Gastroesophageal sphincter (tissue), 4 donors: ENCODE measurements around the gene PKDCC. TPM values are rescaled to one million over a fixed set of nuclear protein-coding genes. Genes with fewer than 3 reads are reported as not detected.

ENCODE experiments used
- ATAC-seq: fragments of 150-250 bp; one replicate; pipeline ENCODE4 v1.9.1; 2016; ENCODE audit warnings: mild to moderate bottlenecking, moderate library complexity
- H3K27ac ChIP-seq, 4 donors: fragments of 200-600 bp; sonication (generic) in 3 of 4; 1 replicate in 3 of 4; 2 replicates in 1 of 4; pipeline ENCODE4 v1.5.1; 2016 to 2019
- H3K27me3 ChIP-seq: fragments of 200-600 bp; sonication (generic); one replicate; pipeline ENCODE4 v1.5.1; 2019
- H3K36me3 ChIP-seq, 2 donors: fragments of 200-600 bp; sonication (generic); one replicate each; pipeline ENCODE4 v1.5.1; 2019; ENCODE audit warnings: control low read depth in 1 of 2
- H3K4me1 ChIP-seq, 3 donors: fragments of 200-600 bp; sonication (generic); 1 replicate in 2 of 3; 2 replicates in 1 of 3; pipeline ENCODE4 v1.5.1; 2016 to 2019; ENCODE audit warnings: control low read depth in 2 of 3
- H3K4me3 ChIP-seq, 2 donors: fragments of 200-600 bp; sonication (generic); one replicate each; pipeline ENCODE4 v1.5.1; 2019; ENCODE audit warnings: mild to moderate bottlenecking in 1 of 2, moderate library complexity in 1 of 2
- H3K9me3 ChIP-seq, 3 donors: fragments of 200-600 bp; sonication (generic); one replicate each; pipeline ENCODE4 v1.5.1; 2017 to 2019; ENCODE audit warnings: control low read depth in 2 of 3
- EP300 ChIP-seq: sonication (generic); formaldehyde crosslinking; IDR thresholded peaks from one replicate; pipeline ENCODE4 v1.6.1; 2017; ENCODE audit warnings: antibody characterized with exemption, mild to moderate bottlenecking
- POLR2A ChIP-seq, 2 donors: fragments of 450-650 bp; IDR thresholded peaks; one replicate each; pipeline ENCODE4 v1.6.1; 2017; ENCODE audit warnings: antibody characterized with exemption in 2 of 2, mild to moderate bottlenecking in 2 of 2, moderate library complexity in 1 of 2
- POLR2AphosphoS5 ChIP-seq: sonication (generic); formaldehyde crosslinking; IDR thresholded peaks from one replicate; pipeline ENCODE4 v1.6.1; 2017; ENCODE audit warnings: antibody characterized with exemption
- WGBS, 2 donors: methylation state at CpG; one replicate each; pipeline ENCODE4 v1.1.5; 2018; ENCODE audit warnings: low coverage in 1 of 2; 5-methylcytosine and 5-hydroxymethylcytosine counted together
- total RNA-seq, 4 donors: library from RNA; depleted of rRNA; stranded (reverse); fragments of >200 nt; gene quantifications; one replicate each; pipeline ENCODE4 v1.1.0, GENCODE V29; 2016
- TF ChIP-seq, protein P1 (sequence below), 4 experiments: fragments of 200-600 bp in 2 of 4; fragments of 450-650 bp in 2 of 4; sonication (generic) in 1 of 4; IDR thresholded peaks; one replicate each; pipeline ENCODE4 v1.5.1; 2017 to 2019; ENCODE audit warnings: antibody characterized with exemption in 4 of 4, mild to moderate bottlenecking in 2 of 4, moderate library complexity in 2 of 4

Gene PKDCC
- total RNA-seq, 4 donors from 2014 or later = 89.0 to 277 (median 194) TPM

DNA sequence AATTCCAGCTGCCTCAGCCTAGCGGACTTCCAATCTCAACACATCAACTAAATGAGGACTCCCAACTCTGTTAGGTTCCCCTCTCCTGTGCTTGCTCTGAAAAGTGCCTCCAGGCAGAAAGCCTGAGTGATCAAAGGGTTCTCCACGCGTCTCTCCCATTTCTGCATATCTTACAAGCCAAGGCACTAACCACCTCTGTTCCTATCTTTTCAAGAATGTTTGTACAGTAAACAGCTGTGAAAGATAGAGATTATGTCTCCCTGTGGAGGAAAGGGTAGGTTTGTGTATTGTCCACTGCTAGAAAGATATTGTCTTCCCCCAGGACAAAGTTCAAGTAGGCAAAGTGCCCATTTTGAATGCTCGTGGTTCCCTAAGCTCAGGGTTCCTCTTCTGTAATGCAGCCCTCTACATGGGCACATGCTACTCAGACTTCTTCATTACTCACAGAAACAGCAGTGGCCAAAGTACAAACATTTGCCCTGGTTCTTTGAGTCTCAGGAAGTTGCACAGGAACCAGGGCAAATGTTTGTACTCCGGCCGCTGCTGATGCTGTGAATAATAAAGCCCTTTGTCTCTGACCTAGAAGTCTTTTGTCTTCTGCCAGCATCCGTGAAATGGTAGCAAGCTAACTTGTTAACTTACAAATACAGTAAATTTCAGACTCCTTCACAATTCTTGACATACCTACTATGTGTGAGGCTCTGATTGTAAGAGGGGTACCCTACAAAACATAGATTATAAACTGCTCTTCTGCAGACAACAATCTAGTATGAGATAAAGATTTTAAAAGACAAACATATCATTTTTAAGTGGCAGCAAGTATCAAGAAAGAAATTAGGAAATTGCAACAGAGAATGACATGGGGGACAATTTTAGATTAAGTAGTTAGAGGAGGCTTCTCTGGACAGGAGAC is 44.5 kb downstream of the PKDCC start:
- TF ChIP-seq, protein P1, sequence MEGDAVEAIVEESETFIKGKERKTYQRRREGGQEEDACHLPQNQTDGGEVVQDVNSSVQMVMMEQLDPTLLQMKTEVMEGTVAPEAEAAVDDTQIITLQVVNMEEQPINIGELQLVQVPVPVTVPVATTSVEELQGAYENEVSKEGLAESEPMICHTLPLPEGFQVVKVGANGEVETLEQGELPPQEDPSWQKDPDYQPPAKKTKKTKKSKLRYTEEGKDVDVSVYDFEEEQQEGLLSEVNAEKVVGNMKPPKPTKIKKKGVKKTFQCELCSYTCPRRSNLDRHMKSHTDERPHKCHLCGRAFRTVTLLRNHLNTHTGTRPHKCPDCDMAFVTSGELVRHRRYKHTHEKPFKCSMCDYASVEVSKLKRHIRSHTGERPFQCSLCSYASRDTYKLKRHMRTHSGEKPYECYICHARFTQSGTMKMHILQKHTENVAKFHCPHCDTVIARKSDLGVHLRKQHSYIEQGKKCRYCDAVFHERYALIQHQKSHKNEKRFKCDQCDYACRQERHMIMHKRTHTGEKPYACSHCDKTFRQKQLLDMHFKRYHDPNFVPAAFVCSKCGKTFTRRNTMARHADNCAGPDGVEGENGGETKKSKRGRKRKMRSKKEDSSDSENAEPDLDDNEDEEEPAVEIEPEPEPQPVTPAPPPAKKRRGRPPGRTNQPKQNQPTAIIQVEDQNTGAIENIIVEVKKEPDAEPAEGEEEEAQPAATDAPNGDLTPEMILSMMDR (IDR thresholded peaks at IDR 0.05) = no peak
- TF ChIP-seq POLR2AphosphoS5 (no peak), POLR2A (IDR thresholded peaks at IDR 0.05) (no peak), EP300 (no peak)
- 44 to 73% methylated on average over 5 to 7 of the region's 7 CpGs for WGBS, 2 donors
- H3K27ac ChIP-seq = no peak overlapping the region

DNA sequence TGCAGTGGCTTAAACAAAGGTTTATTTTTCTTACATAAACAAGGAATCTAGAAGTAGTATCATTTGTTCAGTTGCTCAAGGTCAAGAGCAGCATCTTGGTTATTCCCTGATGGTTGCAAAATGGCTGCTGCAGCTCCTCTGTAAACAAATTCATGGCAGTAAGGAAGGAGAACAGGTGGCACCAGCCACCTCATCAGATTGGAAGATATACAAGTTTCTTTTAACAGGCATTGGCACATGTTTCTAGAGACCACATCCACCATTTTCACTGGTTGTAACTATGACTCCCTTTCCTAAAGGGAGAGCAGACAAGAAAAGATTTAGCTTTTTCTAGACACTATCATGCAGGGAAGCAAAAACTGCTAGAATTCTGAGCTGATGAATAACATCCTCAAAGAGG is 46.3 kb downstream of the PKDCC start:
- Histone ChIP-seq H3K9me3 (no peaks in the 10 kb centered on the region), H3K27me3 (no peaks in the 10 kb centered on the region), H3K27ac (no peak overlapping the region), H3K36me3 (no peaks in the 10 kb centered on the region), H3K4me1 (peaks cover 0 to 17% (median 1%) of the 10 kb centered on the region in 3 donors), H3K4me3 (no peak overlapping the region)
- ATAC-seq = no peak
- TF ChIP-seq, protein P1 (IDR thresholded peaks at IDR 0.05) = no peak
- no peak for TF ChIP-seq EP300
- TF ChIP-seq POLR2AphosphoS5 = no peak
- TF ChIP-seq POLR2A (IDR thresholded peaks at IDR 0.05) = no peak

More for the DNA sequence above, 44.5 kb downstream of the PKDCC start:
- Histone ChIP-seq H3K36me3 (no peaks in the 10 kb centered on the region), H3K9me3 (no peaks in the 10 kb centered on the region), H3K4me3 (no peak overlapping the region), H3K4me1 (no peaks in the 10 kb centered on the region), H3K27me3 (no peaks in the 10 kb centered on the region)
- ATAC-seq = no peak

DNA sequence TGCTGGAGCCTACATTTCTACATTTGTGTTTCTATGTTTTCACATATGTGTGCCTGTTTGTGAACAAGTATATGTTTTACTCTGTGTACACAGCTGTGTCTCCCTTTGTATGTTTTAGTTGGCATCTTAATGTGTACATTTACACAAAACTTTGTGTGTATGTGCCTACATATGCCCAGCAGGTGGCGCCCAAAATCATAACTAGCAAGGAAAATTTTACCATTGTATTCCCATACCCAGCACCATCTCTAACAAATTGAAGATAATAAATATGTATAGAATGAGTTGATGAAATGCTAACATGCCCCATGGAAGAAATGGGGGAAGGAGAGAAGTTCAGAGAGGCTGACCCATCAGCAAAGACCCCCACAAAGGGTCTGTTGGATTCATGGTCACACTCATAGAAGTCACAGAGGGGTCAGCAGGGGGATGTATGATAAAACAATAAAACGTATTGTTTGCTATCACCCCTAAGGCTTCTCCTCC is 48.1 kb downstream of the PKDCC start:
- WGBS, 2 donors = 25% methylated on average over 2 of the region's 2 CpGs

DNA sequence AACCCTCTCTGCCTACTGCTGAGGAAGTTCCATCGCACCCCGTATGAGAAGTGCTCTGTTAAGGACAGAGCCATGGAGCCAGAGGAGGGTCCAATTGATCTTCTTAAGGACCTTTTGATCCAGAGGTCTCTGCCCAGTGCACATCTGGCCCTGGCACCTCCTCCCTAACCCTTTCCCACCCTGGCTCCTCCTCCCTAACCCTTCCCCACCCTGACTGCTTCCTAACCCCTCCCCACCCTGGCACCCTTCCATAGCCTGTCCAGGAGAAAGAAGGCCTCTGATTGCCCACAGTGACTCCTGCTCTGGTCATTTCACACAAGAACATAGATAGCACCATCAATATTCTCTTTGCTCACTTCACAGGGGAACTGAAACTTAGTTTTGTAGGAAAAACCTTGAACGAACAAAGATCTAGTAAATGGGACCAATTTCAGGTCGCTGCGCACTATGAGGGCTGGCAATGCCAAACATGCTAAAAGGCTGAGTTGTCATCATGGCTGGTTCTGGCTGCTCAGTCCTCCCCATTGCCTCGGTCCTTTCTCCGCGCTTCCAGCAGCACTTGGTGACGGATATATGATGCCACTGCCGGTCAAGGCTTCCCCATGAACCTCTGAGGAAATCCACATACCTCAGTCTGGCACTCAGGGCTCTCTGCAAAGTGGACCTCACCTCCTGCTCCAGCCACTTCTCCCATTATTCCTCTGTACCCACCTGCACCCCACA is 49.2 kb downstream of the PKDCC start:
- peaks cover 0 to 34% (median 12%) of the 10 kb centered on the region in 3 donors for H3K4me1 ChIP-seq
- 70 to 89% methylated on average over 6 to 10 of the region's 10 CpGs for WGBS, 2 donors
- H3K36me3 ChIP-seq = no peaks in the 10 kb centered on the region
- no peak for TF ChIP-seq POLR2A (IDR thresholded peaks at IDR 0.05)
- no peak for TF ChIP-seq POLR2AphosphoS5
- no peaks in the 10 kb centered on the region for H3K9me3 ChIP-seq
- H3K27ac ChIP-seq = peak overlapping the region in 1 of 4 donors; percentile 68
- H3K27me3 ChIP-seq = no peaks in the 10 kb centered on the region
- no peak for ATAC-seq
- no peak overlapping the region for H3K4me3 ChIP-seq

More for the DNA sequence above, 48.1 kb downstream of the PKDCC start:
- Histone ChIP-seq H3K4me1 (peaks cover 0 to 23% (median 5%) of the 10 kb centered on the region in 3 donors), H3K36me3 (no peaks in the 10 kb centered on the region), H3K27ac (no peak overlapping the region), H3K9me3 (no peaks in the 10 kb centered on the region), H3K4me3 (no peak overlapping the region), H3K27me3 (no peaks in the 10 kb centered on the region)
- ATAC-seq = peak; percentile 37
- TF ChIP-seq POLR2AphosphoS5 (no peak), EP300 (no peak), POLR2A (IDR thresholded peaks at IDR 0.05) (no peak)
- TF ChIP-seq, protein P1 (IDR thresholded peaks at IDR 0.05) = peak in 3 of 4 experiments; percentile 86 to 95 (median 94)
